HCT116 (cell line): ENCODE results near the gene LDB2.

Experiments used
- CEBPB ChIP-seq: IDR thresholded peaks from 2 replicates; pipeline ENCODE4 v1.6.1; 2012; ENCODE audit warnings: low read depth
- EZH2 ChIP-seq: fragments of 200-600 bp; sonication (generic); IDR thresholded peaks from 2 replicates; pipeline ENCODE4 v1.6.1; 2017; ENCODE audit warnings: antibody characterized with exemption, mixed run types
- FOSL1 ChIP-seq: IDR thresholded peaks from 2 replicates; pipeline ENCODE4 v1.6.1; 2012; ENCODE audit warnings: low read depth
- JUND ChIP-seq: IDR thresholded peaks from 2 replicates; pipeline ENCODE4 v1.6.1; 2012
- RAD21 ChIP-seq: IDR thresholded peaks from 2 replicates; pipeline ENCODE4 v1.6.1; 2012; ENCODE audit warnings: low read depth, mild to moderate bottlenecking
- REST ChIP-seq: IDR thresholded peaks from 2 replicates; pipeline ENCODE4 v1.6.1; 2012; ENCODE audit warnings: low read depth
- SP1 ChIP-seq: IDR thresholded peaks from 2 replicates; pipeline ENCODE4 v1.6.1; 2012; ENCODE audit warnings: low read depth
- TCF7L2 ChIP-seq: IDR thresholded peaks from 2 replicates; pipeline ENCODE4 v1.7.0; 2011; ENCODE audit warnings: borderline replicate concordance, inconsistent platforms; ENCODE audit not compliant: insufficient read depth, insufficient read length; ENCODE audit errors: extremely low read depth
- ZNF274 ChIP-seq: fragments of 200-500 bp; sonication (Bioruptor generic); IDR thresholded peaks from 2 replicates; pipeline ENCODE4 v1.6.1; 2014; ENCODE audit warnings: mild to moderate bottlenecking, low read depth, low read length, inconsistent platforms
- TF ChIP-seq, protein P1 (sequence below), 3 experiments: fragments of 200-600 bp in 1 of 3; sonication (generic) in 1 of 3; IDR thresholded peaks in 2 of 3; conservative IDR thresholded peaks in 1 of 3; 2 replicates each; pipeline ENCODE4 v1.5.1; 2012 to 2017; ENCODE audit warnings: low read depth in 2 of 3, low read length in 2 of 3, antibody characterized with exemption in 1 of 3, borderline replicate concordance in 1 of 3, control low read depth in 1 of 3, mild to moderate bottlenecking in 1 of 3, mixed read lengths in 1 of 3, mixed run types in 1 of 3, moderate library complexity in 1 of 3; ENCODE audit not compliant: insufficient read depth in 1 of 3
- TF ChIP-seq, protein P2 (sequence below): IDR thresholded peaks from 2 replicates; pipeline ENCODE4 v1.6.1; 2011; ENCODE audit warnings: mild to moderate bottlenecking, low read length, moderate library complexity; ENCODE audit not compliant: insufficient replicate concordance; ENCODE audit errors: extremely low read depth

DNA sequence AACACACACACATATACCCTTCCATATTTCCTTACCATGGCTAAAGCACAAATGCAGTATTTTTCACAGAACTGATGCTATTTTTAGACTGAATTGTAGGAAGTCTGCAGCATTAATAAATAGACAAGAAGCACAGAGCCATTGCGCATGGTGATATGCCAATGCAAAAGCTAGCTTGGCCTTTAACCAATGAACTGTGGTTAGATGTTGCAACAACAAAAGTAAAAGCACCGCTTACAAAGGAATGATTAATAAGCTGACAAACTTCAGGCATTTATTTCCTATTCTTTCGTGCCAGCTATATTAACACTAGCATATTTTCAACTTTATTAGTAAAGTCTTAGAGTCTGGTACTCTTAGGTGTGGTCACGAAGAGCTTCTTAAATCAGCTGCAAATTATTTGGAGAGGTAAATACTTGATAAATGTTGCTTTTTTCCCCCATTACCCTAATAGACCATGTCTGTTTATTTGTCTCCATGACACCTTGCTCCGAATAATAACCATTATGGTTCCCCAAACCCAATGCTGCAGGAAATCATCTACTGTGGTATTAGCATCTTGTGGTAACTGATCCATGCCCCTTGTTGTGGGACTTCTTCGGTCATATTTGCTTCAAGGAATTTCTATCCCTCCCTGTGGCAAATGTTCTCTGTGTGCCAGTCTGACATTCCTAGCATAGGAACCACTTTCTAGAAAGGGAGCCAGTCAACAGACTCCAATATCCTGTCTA, 366.0 kb downstream of the LDB2 start:
- TF ChIP-seq, protein P1, sequence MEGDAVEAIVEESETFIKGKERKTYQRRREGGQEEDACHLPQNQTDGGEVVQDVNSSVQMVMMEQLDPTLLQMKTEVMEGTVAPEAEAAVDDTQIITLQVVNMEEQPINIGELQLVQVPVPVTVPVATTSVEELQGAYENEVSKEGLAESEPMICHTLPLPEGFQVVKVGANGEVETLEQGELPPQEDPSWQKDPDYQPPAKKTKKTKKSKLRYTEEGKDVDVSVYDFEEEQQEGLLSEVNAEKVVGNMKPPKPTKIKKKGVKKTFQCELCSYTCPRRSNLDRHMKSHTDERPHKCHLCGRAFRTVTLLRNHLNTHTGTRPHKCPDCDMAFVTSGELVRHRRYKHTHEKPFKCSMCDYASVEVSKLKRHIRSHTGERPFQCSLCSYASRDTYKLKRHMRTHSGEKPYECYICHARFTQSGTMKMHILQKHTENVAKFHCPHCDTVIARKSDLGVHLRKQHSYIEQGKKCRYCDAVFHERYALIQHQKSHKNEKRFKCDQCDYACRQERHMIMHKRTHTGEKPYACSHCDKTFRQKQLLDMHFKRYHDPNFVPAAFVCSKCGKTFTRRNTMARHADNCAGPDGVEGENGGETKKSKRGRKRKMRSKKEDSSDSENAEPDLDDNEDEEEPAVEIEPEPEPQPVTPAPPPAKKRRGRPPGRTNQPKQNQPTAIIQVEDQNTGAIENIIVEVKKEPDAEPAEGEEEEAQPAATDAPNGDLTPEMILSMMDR (IDR thresholded peaks at IDR 0.05 in 2 of 3, conservative IDR thresholded peaks at IDR 0.05 in 1 of 3; ENCODE audit: borderline replicate concordance in 1 of 3, insufficient read depth in 1 of 3, low read depth in 2 of 3, low read length in 2 of 3) = no peak
- no peak for TF ChIP-seq REST
- no peak for TF ChIP-seq TCF7L2
- TF ChIP-seq SP1 = no peak
- TF ChIP-seq JUND = no peak
- TF ChIP-seq ZNF274 = no peak
- no peak for TF ChIP-seq FOSL1
- no peak for TF ChIP-seq EZH2
- TF ChIP-seq, protein P2, sequence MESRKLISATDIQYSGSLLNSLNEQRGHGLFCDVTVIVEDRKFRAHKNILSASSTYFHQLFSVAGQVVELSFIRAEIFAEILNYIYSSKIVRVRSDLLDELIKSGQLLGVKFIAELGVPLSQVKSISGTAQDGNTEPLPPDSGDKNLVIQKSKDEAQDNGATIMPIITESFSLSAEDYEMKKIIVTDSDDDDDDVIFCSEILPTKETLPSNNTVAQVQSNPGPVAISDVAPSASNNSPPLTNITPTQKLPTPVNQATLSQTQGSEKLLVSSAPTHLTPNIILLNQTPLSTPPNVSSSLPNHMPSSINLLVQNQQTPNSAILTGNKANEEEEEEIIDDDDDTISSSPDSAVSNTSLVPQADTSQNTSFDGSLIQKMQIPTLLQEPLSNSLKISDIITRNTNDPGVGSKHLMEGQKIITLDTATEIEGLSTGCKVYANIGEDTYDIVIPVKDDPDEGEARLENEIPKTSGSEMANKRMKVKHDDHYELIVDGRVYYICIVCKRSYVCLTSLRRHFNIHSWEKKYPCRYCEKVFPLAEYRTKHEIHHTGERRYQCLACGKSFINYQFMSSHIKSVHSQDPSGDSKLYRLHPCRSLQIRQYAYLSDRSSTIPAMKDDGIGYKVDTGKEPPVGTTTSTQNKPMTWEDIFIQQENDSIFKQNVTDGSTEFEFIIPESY = no peak
- no peak for TF ChIP-seq RAD21
- no peak for TF ChIP-seq CEBPB
